ENCODE results near the gene SNTB2. TPM values are rescaled to one million over a fixed set of nuclear protein-coding genes. Genes with fewer than 3 reads are reported as not detected.

The SNTB2 gene
- total and polyA plus RNA-seq, 4 donors: 2.1 to 7.8 (median 4.1) TPM

- 95% methylated on average over 4 of the region's 4 CpGs for WGBS
- peaks cover 14 to 63% (median 36%) of the 10 kb centered on the region in 4 donors for H3K36me3 ChIP-seq (ENCODE audit: control insufficient read depth in 4 of 4, insufficient read depth in 3 of 4, low read depth in 1 of 4, low read length in 3 of 4)
- no peak for DNase-seq (ENCODE audit: low spot score)
Measured at GRCh38 chr16:69141936-69142335, 45.0 kb upstream of the SNTB2 start.

More at GRCh38 chr16:69141936-69142335, 45.0 kb upstream of the SNTB2 start:
- no peaks in the 10 kb centered on the region for H3K27me3 ChIP-seq (ENCODE audit: control insufficient read depth in 4 of 4, insufficient read depth in 4 of 4, low read length in 3 of 4)
- no peak overlapping the region for H3K9ac ChIP-seq (ENCODE audit: low read depth in 1 of 2, low read length in 2 of 2)
- H3K27ac ChIP-seq (ENCODE audit: low read depth in 1 of 2, low read length in 2 of 2): no peak overlapping the region
- H3K4me1 ChIP-seq (ENCODE audit: control insufficient read depth in 4 of 4, insufficient read depth in 4 of 4, low read length in 3 of 4): no peaks in the 10 kb centered on the region
- H3K9me3 ChIP-seq (ENCODE audit: control insufficient read depth in 4 of 4, low read length in 3 of 4): no peaks in the 10 kb centered on the region
- TF ChIP-seq FOXA2 (IDR thresholded peaks at IDR 0.05) (no peak), TAF1 (conservative IDR thresholded peaks at IDR 0.05) (no peak), RXRA (IDR thresholded peaks at IDR 0.05) (no peak), MAX (IDR thresholded peaks at IDR 0.05) (no peak), HNF4A (conservative IDR thresholded peaks at IDR 0.05) (no peak), CTCF (IDR thresholded peaks at IDR 0.05; ENCODE audit: low read depth, low read length, missing input control) (no peak), ATF3 (IDR thresholded peaks at IDR 0.05) (no peak), NR2F2 (IDR thresholded peaks at IDR 0.05) (no peak), RAD21 (IDR thresholded peaks at IDR 0.05) (no peak), JUND (IDR thresholded peaks at IDR 0.05) (no peak), FOXA1 (IDR thresholded peaks at IDR 0.05) (no peak), EGR1 (IDR thresholded peaks at IDR 0.05; ENCODE audit: low read depth in 2 of 2) (no peak), SP1 (IDR thresholded peaks at IDR 0.05) (no peak), REST (IDR thresholded peaks at IDR 0.05) (no peak), YY1 (IDR thresholded peaks at IDR 0.05) (no peak), GABPA (IDR thresholded peaks at IDR 0.05 in 1 of 2, conservative IDR thresholded peaks at IDR 0.05 in 1 of 2) (no peak), ZBTB33 (IDR thresholded peaks at IDR 0.05) (no peak)
- H3K4me3 ChIP-seq (ENCODE audit: low read depth in 1 of 3, low read length in 3 of 3): no peak overlapping the region

Data from liver (tissue), 9 donors.